ENCODE data around the gene RHOB. TPM values are rescaled to one million over a fixed set of nuclear protein-coding genes. Genes with fewer than 3 reads are reported as not detected.
A peak's percentile ranks its signal among the peaks of the same experiment; 100 is the strongest.
"Not testable (repeated sequence)": the region's sequence is repeated elsewhere in the genome, so short reads cannot be mapped to it uniquely, and the experiment has no call there.

Gene RHOB
- total RNA-seq, 1 experiment from 2014 or later: 79.5 TPM

- in situ Hi-C loops (cut with HindIII; ENCODE audit: low pct_unique_long_range_greater_than_20kb, low sequenced_read_pairs): no loop called here
These were observed 11.1 kb downstream of the RHOB start for GRCh38 chr2:20457661-20458630.

GRCh38 chr2:20458737-20459484 lies 12.0 kb downstream of the RHOB start:
- in situ Hi-C loops (cut with HindIII; ENCODE audit: low pct_unique_long_range_greater_than_20kb, low sequenced_read_pairs); DNase-seq (ENCODE audit: low read depth, low spot score): not testable (repeated sequence)

More at GRCh38 chr2:20457661-20458630, 11.1 kb downstream of the RHOB start:
- no peak for DNase-seq (ENCODE audit: low read depth, low spot score)

- DNase-seq (ENCODE audit: low read depth, low spot score): no peak
- in situ Hi-C loops (cut with HindIII; ENCODE audit: low pct_unique_long_range_greater_than_20kb, low sequenced_read_pairs): no loop called here
These were observed 19.0 kb downstream of the RHOB start for GRCh38 chr2:20465716-20466394.

GRCh38 chr2:20467789-20468548 lies 21.1 kb downstream of the RHOB start:
- in situ Hi-C loops (cut with HindIII; ENCODE audit: low pct_unique_long_range_greater_than_20kb, low sequenced_read_pairs): no loop called here
- DNase-seq (ENCODE audit: low read depth, low spot score): no peak

- no peak for DNase-seq (ENCODE audit: low read depth, low spot score)
- in situ Hi-C loops (cut with HindIII; ENCODE audit: low pct_unique_long_range_greater_than_20kb, low sequenced_read_pairs): no loop called here
These were observed 22.0 kb downstream of the RHOB start for GRCh38 chr2:20468549-20469500.

GRCh38 chr2:20469595-20469994 lies 22.7 kb downstream of the RHOB start:
- no peak for DNase-seq (ENCODE audit: low read depth, low spot score)
- in situ Hi-C loops (cut with HindIII; ENCODE audit: low pct_unique_long_range_greater_than_20kb, low sequenced_read_pairs): no loop called here

- in situ Hi-C loops (cut with HindIII; ENCODE audit: low pct_unique_long_range_greater_than_20kb, low sequenced_read_pairs): no loop called here
- peak; percentile 16 for DNase-seq (ENCODE audit: low read depth, low spot score)
These were observed 23.3 kb downstream of the RHOB start for GRCh38 chr2:20470211-20470610.

- no peak for DNase-seq (ENCODE audit: low read depth, low spot score)
These were observed 24.3 kb downstream of the RHOB start for GRCh38 chr2:20471148-20471547.

GRCh38 chr2:20471902-20472559 lies 25.2 kb downstream of the RHOB start:
- no peak for DNase-seq (ENCODE audit: low read depth, low spot score)

More at GRCh38 chr2:20471148-20471547, 24.3 kb downstream of the RHOB start:
- in situ Hi-C loops (cut with HindIII; ENCODE audit: low pct_unique_long_range_greater_than_20kb, low sequenced_read_pairs): no loop called here

GRCh38 chr2:20472569-20472968 lies 25.7 kb downstream of the RHOB start:
- no peak for DNase-seq (ENCODE audit: low read depth, low spot score)
- in situ Hi-C loops (cut with HindIII; ENCODE audit: low pct_unique_long_range_greater_than_20kb, low sequenced_read_pairs): no loop called here

More at GRCh38 chr2:20471902-20472559, 25.2 kb downstream of the RHOB start:
- in situ Hi-C loops (cut with HindIII; ENCODE audit: low pct_unique_long_range_greater_than_20kb, low sequenced_read_pairs): no loop called here

- DNase-seq (ENCODE audit: low read depth, low spot score): no peak
- in situ Hi-C loops (cut with HindIII; ENCODE audit: low pct_unique_long_range_greater_than_20kb, low sequenced_read_pairs): no loop called here
These were observed 26.3 kb downstream of the RHOB start for GRCh38 chr2:20473128-20473527.

GRCh38 chr2:20474757-20475566 lies 28.1 kb downstream of the RHOB start:
- in situ Hi-C loops (cut with HindIII; ENCODE audit: low pct_unique_long_range_greater_than_20kb, low sequenced_read_pairs): no loop called here
- no peak for DNase-seq (ENCODE audit: low read depth, low spot score)

GRCh38 chr2:20475567-20475952 lies 28.7 kb downstream of the RHOB start:
- in situ Hi-C loops (cut with HindIII; ENCODE audit: low pct_unique_long_range_greater_than_20kb, low sequenced_read_pairs): no loop called here
- DNase-seq (ENCODE audit: low read depth, low spot score): no peak

- in situ Hi-C loops (cut with HindIII; ENCODE audit: low pct_unique_long_range_greater_than_20kb, low sequenced_read_pairs): no loop called here
- DNase-seq (ENCODE audit: low read depth, low spot score): no peak
These were observed 29.6 kb downstream of the RHOB start for GRCh38 chr2:20476481-20476880.

GRCh38 chr2:20476950-20477349 lies 30.1 kb downstream of the RHOB start:
- in situ Hi-C loops (cut with HindIII; ENCODE audit: low pct_unique_long_range_greater_than_20kb, low sequenced_read_pairs): no loop called here
- no peak for DNase-seq (ENCODE audit: low read depth, low spot score)

Measured in SK-MEL-5 (cell line).